ENCODE measurements around the gene TREH. TPM values are rescaled to one million over a fixed set of nuclear protein-coding genes. Genes with fewer than 3 reads are reported as not detected.

The TREH gene
- total RNA-seq, 4 donors from 2014 or later: not detected

DNA sequence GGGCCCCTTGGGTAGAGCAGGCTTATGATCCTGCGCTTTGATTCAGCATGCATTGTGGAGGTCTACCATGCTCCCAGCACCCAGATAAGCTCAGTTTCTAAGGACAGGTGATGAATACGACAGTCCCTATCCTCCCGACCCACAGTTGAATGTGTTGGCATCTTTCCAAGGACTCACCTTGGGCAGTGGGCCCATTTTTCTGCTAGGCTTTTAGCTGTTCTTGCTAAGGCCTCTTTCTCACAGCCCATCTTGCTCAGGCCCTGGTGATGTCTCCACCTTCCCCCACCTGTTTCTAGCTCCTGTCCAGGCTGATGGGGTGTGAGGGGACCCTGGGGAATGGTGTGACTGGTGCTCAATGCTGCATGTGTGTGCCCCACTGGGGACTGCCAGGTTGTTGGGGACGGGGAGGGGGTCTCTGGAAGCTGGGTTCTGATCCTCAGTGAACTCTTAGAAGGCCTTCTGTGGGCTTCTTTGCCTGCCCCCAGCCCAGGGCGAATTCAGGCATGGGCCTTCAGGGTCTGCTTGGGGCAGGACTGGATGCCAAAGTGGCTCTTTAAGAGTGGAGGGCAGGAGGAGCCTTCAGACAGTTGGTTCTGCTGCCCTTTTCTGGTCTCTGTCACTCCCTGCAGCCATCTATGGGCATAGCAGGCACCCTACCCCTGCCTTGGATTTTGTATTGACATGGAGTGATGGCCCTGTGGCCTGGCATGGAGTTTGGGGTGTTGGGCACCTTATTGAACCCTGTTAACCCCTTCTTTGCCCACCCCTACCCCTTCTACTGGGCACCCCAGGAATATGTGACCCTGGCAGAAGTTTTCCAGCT, 38.9 kb downstream of the TREH start:
- intact Hi-C loops (cut with DNase I; ENCODE audit: low total_unique reads): no loop called here
- peak overlapping the region; percentile 2 to 89 (median 52) for H3K27ac ChIP-seq

DNA sequence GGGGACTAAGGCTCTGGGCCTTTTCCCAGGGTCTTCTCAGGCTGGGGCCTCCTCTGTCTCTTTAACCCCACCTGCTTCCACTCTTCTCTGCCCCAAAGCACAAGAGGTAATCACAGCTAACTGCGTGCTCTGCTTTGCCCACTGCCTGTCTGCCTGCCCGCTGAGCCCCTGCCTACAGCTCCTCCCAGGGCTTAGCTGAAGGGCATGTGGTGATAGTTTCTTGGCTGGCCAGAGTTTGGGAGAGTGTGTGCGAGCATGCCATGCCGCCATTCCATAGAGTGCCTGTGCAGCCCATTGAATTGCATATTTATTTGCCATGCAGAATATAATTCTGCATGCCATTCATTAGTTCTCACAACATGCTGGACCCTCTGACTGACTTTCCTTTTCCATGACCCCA, 39.6 kb downstream of the TREH start:
- ATAC-seq (no peak), DNase-seq (no peak)
- Histone ChIP-seq H3K36me3 (peaks cover 0 to 5% of the 10 kb centered on the region in 2 donors), H3K4me3 (no peak overlapping the region), H3K27ac (peak overlapping the region in 1 of 4 donors; percentile 2), H3K4me1 (peaks cover 30 to 40% of the 10 kb centered on the region in 2 donors), H3K27me3 (no peaks in the 10 kb centered on the region), H3K9me3 (no peaks in the 10 kb centered on the region)
- no peak for TF ChIP-seq POLR2A (IDR thresholded peaks at IDR 0.05)
- TF ChIP-seq, protein P1, sequence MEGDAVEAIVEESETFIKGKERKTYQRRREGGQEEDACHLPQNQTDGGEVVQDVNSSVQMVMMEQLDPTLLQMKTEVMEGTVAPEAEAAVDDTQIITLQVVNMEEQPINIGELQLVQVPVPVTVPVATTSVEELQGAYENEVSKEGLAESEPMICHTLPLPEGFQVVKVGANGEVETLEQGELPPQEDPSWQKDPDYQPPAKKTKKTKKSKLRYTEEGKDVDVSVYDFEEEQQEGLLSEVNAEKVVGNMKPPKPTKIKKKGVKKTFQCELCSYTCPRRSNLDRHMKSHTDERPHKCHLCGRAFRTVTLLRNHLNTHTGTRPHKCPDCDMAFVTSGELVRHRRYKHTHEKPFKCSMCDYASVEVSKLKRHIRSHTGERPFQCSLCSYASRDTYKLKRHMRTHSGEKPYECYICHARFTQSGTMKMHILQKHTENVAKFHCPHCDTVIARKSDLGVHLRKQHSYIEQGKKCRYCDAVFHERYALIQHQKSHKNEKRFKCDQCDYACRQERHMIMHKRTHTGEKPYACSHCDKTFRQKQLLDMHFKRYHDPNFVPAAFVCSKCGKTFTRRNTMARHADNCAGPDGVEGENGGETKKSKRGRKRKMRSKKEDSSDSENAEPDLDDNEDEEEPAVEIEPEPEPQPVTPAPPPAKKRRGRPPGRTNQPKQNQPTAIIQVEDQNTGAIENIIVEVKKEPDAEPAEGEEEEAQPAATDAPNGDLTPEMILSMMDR (IDR thresholded peaks at IDR 0.05 in 4 of 5, conservative IDR thresholded peaks at IDR 0.05 in 1 of 5): no peak
- in situ Hi-C loops (cut with MboI; ENCODE audit: low sequenced_read_pairs in 4 of 4): no loop called here
- intact Hi-C loops (cut with DNase I; ENCODE audit: low total_unique reads): no loop called here

More for the DNA sequence above, 38.9 kb downstream of the TREH start:
- peak in 1 of 2 donors; percentile 28 for ATAC-seq
- no peak overlapping the region for H3K4me3 ChIP-seq
- H3K27me3 ChIP-seq: no peaks in the 10 kb centered on the region
- in situ Hi-C loops (cut with MboI; ENCODE audit: low sequenced_read_pairs in 4 of 4): no loop called here
- H3K9me3 ChIP-seq: no peaks in the 10 kb centered on the region
- no peak for TF ChIP-seq POLR2A (IDR thresholded peaks at IDR 0.05)
- TF ChIP-seq, protein P1 (IDR thresholded peaks at IDR 0.05 in 4 of 5, conservative IDR thresholded peaks at IDR 0.05 in 1 of 5): peak in 3 of 5 experiments; percentile 43 to 53 (median 48)
- H3K4me1 ChIP-seq: peaks cover 25 to 34% of the 10 kb centered on the region in 2 donors
- H3K36me3 ChIP-seq: peaks cover 0 to 12% of the 10 kb centered on the region in 2 donors
- DNase-seq: no peak

GRCh38 chr11:118638726-118639125, 40.7 kb downstream of the TREH start:
- H3K36me3 ChIP-seq: no peaks in the 10 kb centered on the region

GRCh38 chr11:118636569-118637290, 42.7 kb downstream of the TREH start:
- peaks cover 26 to 33% of the 10 kb centered on the region in 2 donors for H3K4me1 ChIP-seq
- in situ Hi-C loops (cut with MboI; ENCODE audit: low sequenced_read_pairs in 4 of 4) (no loop called here), intact Hi-C loops (cut with DNase I; ENCODE audit: low total_unique reads) (no loop called here)
- TF ChIP-seq POLR2A (IDR thresholded peaks at IDR 0.05): no peak
- TF ChIP-seq, protein P1 (IDR thresholded peaks at IDR 0.05 in 4 of 5, conservative IDR thresholded peaks at IDR 0.05 in 1 of 5): no peak
- no peak for ATAC-seq
- no peak overlapping the region for H3K27ac ChIP-seq
- H3K36me3 ChIP-seq: peaks cover 0 to 2% of the 10 kb centered on the region in 2 donors
- DNase-seq: no peak
- no peaks in the 10 kb centered on the region for H3K27me3 ChIP-seq
- H3K4me3 ChIP-seq: no peak overlapping the region
- no peaks in the 10 kb centered on the region for H3K9me3 ChIP-seq

More at GRCh38 chr11:118638726-118639125, 40.7 kb downstream of the TREH start:
- intact Hi-C loops (cut with DNase I; ENCODE audit: low total_unique reads): no loop called here
- TF ChIP-seq POLR2A (IDR thresholded peaks at IDR 0.05): no peak
- TF ChIP-seq, protein P1 (IDR thresholded peaks at IDR 0.05 in 4 of 5, conservative IDR thresholded peaks at IDR 0.05 in 1 of 5): no peak
- DNase-seq (no peak), ATAC-seq (no peak)
- Histone ChIP-seq H3K27me3 (no peaks in the 10 kb centered on the region), H3K4me1 (peaks cover 36 to 46% of the 10 kb centered on the region in 2 donors), H3K9me3 (no peaks in the 10 kb centered on the region), H3K27ac (peak overlapping the region in 1 of 4 donors; percentile 20), H3K4me3 (no peak overlapping the region)
- in situ Hi-C loops (cut with MboI; ENCODE audit: low sequenced_read_pairs in 4 of 4): no loop called here
